ENCODE measurements around the gene COPA.

The COPA gene

DNA sequence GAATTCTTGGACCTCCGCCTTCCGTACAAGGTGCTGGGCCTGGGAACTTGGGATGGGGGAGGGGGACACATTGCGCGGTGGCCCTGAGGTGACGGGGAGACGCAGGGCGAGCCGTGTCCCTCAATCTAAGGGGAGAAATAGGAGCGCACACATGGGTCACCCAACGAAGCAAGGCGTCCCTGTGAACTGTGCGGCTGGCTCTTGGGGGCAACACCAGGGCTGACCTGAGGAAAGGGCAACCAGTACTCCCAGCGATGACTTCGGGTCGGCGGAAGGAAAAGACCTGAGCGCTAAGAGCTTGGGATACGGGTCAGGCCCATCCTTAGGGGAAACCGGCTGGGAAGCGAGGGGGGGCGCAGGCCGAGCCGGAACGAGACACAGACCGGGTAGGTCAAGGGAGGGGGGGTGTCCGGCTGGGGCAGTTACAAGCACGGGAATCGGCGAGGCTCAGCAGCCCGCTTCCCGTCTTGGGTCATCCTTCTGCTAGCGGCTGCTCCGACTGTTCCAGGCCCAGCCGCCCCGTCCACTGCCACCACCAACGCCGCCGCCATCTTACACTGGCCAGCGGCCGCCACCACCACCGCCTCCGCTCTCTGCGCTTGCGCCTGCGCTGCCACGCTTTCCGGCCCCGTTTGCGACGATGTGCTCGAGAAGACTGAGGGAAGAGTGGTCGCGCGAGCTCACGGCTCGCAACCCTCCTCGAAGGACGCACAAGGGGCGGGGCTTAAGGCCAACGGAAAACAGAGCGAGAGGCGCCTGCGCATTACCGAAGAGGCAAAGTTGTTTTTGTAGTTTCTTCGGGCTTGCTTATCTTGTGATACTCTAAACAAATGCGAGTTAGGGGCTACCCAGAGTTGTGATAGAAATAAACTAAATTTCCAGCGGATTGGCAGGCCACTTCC is 80.9 kb downstream of the COPA start, which contains the start of gene DCAF8:
DCAF8 (minus strand) TSS at position 657 of the 902 bp plus-strand sequence. CDS start 18,541 bp downstream, outside the sequence.
- DNase-seq, result peak; percentile 97

DNA sequence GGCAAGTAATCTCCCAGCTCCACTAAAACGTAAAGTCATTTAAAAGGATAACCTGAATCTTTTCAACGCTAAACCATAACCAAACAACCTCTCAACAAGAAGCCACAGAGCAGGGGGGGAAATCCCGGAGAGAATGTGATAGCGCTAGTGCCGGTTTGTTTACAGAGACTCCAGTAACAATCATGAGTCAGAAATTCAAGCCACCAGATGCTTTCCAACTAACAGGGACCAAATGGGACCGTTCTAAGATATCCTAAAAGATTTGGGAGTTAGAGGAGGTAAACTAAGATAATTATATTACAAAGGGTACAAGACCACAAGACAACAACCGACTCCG is 81.5 kb downstream of the COPA start:
- peak; percentile 76 for DNase-seq

DNA sequence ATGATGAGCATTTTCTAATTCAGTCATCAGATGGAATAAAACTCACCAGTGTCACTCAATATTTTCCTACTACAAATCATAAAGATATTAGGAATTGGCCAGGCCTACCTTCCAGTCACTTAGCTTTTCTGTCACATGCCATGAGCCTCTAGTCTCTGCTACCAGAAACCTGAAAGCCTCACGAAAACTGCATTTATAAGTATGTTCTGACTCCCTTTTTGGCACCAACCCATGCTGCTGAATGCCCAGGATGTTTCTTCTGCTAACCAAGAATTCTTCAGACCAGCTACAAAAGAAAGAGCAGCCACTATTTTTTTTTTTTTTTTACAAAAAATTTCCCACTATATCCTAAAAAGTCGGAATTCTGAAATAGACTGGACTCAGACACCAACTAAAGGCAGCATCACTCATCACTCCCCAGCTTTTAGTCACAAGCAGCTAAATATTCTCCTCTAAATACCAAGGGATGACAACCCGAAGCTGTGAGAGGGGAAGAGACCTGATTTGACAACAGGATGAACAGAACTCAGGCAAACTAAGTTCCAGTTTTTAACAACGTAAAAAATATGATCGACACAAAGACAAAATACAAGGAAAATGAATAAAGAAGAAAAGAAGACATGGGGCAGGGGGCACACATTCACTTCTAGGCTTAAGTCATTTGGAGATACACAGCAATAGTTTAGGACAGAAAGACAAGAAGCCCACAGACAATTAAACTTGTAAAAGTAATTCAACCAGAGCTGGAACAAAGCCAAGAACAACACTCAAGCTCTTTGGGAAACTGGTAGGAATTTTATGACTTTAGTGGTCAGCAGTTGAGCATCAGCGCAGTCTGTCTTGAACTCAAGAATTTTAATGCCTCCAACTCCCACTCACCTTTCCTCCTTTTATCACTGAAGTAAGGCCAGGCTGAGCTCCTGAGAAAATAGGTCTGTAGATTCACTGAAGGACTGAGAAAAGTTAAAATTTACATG is 82.4 kb downstream of the COPA start:
- peak; percentile 83 for DNase-seq

DNA sequence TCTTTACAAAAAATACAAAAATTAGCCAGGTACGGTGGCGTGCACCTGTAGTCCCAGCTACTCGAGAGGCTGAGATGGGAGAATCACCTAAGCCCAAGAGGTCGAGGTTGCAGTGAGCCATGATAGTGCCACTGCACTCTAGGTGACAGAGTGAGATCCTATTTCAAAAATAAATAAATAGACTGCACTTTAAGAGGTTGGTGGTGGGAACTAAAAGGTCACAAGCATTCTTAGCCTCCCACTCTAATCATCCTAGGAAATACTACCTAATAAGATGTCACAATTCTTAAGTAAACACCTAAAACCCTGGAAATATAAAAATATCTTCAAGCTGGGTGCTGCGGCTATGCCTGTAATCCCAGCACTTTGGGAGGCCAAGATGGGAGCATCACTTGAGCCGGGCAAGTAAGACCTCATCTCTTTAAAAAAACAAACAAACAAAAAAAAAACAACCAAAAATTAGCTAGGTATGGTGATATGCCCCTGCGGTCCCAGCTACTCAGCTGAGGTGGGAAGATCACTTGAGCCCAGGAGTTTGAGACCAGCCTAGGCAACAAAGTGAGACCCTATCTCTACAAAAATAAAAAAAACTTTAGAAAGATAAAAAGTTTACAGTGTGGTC is 84.8 kb downstream of the COPA start:
- DNase-seq, result no peak

DNA sequence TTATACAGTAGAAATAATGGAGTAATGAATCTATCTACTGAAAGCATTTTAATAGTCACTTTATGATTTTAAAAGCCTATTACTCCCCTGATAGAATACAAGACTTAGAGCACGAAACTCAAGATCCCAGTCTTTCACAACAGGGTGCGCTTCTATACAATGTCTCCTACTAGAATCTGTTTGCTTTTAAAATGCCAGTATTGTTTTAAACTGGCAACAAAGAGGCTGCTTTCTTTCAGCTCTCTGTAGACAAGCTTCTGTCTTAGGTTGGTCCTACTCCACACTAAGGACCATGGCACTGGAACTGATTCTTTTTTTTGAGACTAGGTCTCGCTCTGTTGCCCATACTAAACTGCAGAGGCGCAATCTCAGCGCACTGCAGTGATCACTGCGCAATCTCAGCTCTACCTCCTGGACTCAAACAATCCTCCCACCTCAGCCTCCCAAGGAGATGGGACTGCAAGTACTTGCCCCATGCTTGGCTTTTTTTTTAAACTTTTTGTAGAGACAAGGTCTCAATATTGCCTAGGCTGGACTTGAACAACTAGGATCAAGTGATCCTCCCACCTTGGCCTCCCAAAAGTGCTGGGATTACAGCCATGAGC is 85.5 kb downstream of the COPA start:
- no peak for DNase-seq

DNA sequence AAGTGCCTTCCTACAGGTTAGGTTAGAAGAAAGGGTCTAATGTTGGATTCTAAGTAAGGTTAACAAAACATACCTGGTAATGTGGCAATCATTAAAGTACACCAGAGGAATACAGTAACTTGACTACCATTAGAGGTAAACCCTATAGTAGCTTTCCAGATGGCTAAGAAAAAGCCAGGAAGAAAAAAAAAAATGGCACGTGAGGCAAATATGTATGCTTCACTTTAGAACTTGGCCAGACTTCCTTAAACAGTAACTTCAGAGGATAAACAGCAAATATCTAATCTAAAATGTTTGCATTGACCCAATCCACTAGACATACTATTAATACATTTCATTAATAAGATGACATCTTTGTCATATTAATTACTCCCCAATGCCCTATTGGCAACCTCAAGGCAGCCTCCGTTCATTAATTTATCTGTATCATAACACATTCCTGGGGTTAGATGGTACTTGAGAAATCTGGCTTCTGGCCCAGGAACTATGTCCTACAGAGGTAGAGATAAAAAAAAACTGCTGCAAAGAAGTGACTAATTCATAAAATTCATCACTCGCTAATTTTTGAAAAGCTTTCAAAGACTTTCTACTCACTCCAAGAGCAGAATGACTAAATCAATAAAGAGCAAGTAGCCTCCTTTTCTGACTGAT is 86.5 kb downstream of the COPA start:
- DNase-seq, result peak; percentile 88

DNA sequence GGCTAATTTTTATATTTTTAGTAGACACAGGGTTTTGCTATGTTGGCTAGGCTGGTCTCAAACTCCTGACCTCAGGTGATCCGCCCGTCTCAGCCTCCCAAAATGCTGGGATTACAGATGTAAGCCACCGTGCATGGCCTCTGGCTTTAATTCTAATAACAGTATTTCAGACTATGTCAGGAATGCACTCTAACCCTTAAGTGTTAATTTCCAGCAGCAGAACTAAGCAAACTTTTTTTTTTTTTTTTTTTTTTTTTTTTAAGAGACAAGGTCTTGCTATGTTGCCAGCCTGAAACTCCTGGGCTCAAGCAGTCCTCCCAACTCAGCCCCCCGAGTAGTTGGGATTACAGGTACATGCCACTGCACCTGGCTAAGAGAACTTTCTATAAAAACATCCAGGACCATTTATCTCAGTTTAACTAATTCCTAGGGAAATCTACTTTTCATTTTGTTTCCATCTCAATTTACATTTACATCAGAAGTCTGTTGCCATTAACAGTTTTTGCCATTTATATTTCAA is 87.2 kb downstream of the COPA start:
- no peak for DNase-seq

DNA sequence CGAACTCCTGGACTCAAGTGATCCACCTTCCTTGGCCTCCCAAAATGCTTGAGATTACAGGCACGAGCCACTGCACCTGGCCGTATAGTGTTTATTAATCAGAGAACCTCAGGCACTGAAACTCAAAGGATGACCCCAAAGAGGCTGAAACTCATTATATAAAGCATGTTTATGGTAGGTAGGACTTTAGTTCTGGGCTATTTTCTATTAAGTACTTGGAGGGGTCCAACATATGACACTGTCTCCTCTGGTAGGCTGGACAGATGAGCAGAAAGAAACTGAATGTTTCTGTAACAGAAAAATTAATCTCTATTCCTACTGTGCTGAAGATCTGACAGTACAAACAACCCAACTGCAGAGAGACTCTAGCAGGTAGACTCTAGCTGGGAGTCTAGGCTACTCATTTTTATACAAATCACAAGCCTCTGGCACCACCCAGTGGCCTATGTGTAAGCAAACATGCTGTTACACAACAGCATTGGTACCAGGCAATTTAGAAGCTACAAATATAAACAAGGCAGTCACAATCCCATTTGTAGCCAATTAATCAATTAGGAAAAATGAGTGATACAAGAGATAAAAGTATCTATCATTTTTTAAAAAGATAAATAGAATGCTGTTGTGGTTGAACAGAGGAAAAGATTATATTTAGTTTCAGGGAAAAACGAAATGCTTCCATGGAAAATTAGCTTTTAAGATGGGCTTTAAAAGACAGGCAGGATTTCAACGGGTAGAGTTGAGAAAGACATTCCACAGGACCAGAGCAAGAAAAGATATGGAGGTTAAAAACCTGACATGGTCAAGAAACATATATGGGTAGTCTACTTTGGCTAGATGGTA is 91.1 kb downstream of the COPA start:
- DNase-seq, result peak; percentile 65

DNA sequence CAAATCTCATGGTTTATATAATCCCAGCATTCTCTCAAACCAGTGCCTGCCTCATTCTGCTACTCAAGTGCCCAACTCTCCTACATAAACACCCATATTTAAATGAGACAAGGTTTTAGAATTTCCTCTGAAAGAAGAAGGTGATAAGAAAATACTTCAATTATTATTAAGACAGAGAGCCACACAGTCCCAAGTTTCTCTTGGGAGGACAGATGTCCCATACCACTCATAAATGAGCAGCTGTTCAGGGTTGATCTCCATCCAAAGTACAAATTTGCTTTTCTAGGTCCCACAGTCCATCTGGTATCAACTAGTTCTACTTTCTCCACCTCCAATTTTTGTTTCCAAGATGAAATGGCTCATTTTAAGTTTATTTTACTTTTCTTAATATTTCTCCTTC is 92.0 kb downstream of the COPA start:
- no peak for DNase-seq

DNA sequence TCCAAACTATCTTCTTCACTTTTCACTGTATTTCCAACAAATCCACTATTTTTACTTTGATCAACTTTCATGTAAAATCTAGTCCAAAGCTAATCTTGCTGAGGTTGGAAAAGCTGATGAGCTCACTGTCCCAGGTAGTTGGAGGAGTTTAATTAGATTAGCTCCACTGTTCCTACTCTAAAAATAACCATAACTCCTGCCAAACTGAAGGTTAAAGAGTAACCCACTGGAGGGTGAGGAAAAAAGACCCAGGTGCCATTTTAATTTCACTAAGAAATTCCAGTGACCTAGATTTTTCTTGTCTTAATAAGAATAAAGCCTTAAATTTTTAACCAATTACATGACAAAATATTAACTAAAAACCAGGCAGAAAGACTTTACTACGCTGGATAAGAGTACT is 96.0 kb downstream of the COPA start:
- DNase-seq, result no peak

DNA sequence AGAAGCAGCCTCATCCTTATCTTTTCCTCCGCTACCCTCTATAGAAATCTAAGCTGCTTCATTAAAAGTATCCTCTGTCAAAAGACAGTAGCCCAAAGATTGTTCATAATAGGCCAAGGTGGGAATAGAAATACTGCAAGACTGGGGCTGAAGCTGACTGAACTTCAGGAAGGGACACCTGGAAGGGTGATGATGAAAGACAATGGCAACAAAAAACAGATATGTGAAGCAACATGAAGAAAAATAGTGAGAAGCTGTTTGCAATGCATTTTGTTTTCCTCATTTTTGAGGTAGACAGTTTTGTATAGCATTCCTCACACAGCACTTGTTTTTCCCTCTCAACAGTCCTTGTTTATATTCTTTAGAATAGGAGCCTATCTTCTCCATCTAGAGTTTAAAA is 97.6 kb downstream of the COPA start:
- no peak for DNase-seq

DNA sequence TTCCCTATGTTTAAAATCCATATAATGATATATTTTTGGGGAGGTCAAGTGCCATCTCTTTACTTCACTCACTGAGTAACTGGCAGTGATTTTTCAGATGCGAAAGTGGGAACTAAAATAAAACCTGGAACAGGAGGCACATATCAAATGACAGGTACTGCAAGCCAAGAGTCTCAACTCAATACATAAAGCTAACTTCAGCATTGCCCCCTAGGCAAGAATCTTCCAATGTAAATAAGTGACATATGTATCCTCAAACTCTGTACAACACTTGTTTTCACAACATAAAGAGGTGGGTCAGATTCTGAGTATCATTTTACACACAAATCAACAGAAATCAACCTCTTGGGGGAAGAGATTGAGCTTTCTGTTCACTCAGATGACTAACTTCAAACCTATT is 98.8 kb downstream of the COPA start:
- no peak for DNase-seq

DNA sequence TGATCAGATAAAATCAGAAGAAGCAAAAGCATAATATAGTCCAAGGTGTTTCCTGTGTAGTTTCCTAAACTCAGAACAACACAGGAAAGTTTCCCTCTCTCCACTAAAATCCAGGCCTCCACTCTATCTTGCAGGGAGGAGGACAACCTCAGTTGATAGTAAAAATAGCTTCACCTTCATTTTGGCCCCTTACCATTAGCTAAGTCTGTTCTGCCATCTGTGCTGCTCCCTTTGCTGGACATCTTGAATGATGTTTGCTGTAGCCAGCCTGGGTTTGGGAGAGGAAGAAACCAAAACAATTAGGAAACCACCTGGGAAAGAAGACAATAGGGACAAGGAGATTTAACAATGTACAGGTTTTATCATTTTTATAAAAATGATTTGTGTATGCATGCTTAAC is 99.3 kb downstream of the COPA start:
- no peak for DNase-seq

DNA sequence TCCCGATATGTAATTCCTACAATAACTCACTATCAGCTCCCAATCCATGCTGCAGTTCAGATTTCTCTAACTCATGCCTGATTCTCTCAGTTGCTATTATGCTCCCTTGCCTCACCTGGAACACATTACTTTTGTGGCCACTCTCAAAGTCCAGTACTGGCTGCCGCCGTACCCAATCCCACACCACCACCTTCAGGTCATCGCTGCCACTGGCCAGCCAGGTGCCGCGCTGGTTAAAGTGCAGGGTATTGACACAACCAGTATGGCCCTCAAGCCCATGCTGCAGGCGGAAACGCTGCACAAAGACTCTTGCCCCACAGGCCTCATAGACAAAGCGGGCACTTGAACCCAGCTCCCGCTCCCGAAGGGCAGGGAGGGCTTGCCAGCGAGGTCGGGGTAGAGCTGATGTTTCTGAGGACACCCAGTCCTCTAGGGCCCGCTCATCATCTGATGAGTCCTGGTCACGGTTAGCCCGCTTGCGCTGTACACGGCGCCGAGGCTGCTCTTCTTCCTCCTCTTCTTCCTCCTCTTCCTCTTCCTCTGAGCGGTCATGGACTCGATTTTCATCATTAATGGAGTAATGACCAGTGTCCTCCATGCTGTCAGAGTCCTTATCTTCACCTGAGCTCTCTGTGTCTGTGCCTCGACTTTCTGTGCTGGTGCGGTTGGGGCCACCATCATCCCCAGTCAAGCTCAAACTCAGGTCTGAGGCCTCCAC is 103.3 kb downstream of the COPA start:
- DNase-seq, result no peak
